Measurements from ENCODE around the gene CAPRIN1.

Gene CAPRIN1, protein sequence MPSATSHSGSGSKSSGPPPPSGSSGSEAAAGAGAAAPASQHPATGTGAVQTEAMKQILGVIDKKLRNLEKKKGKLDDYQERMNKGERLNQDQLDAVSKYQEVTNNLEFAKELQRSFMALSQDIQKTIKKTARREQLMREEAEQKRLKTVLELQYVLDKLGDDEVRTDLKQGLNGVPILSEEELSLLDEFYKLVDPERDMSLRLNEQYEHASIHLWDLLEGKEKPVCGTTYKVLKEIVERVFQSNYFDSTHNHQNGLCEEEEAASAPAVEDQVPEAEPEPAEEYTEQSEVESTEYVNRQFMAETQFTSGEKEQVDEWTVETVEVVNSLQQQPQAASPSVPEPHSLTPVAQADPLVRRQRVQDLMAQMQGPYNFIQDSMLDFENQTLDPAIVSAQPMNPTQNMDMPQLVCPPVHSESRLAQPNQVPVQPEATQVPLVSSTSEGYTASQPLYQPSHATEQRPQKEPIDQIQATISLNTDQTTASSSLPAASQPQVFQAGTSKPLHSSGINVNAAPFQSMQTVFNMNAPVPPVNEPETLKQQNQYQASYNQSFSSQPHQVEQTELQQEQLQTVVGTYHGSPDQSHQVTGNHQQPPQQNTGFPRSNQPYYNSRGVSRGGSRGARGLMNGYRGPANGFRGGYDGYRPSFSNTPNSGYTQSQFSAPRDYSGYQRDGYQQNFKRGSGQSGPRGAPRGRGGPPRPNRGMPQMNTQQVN

DNA sequence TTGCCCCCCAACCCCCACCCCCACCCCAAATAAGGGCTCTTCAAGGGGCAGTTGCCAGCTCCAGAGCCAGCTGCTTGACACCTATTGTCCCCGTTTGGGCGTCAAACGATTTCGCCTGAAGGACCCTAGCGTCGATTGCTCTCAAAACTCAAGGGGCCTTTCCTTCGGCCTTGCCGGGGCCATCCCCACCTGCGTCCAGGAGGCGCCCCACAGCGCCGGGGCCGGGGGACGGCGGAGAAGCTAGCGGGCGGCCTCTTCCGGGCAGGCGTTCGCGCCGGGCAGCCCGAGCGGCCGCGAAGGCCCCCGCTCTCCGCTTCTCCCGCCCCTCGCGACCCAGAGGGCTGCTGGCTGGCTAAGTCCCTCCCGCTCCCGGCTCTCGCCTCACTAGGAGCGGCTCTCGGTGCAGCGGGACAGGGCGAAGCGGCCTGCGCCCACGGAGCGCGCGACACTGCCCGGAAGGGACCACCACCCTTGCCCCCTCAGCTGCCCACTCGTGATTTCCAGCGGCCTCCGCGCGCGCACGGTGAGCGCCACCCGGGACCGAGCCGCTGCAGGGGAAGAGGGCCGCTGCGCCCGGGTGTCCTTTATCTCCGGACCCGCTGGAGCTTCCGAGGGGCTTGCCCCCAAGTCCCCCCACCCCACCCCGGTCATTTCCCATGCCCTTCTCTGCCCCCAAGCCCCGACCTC lies at the start of gene CAPRIN1:
Gene CAPRIN1, plus strand, starts transcription at position 383 of the 687 bp plus-strand sequence. CDS start 690 bp downstream, outside the sequence.
- peak; percentile 75 for DNase-seq (ENCODE audit: low read depth)

- no peak for DNase-seq (ENCODE audit: low read depth)
These were observed 49.1 kb upstream of the CAPRIN1 start for GRCh38 chr11:34002420-34002819.

- DNase-seq (ENCODE audit: low read depth), result no peak
These were observed 47.3 kb upstream of the CAPRIN1 start for GRCh38 chr11:34004236-34004635.

DNA sequence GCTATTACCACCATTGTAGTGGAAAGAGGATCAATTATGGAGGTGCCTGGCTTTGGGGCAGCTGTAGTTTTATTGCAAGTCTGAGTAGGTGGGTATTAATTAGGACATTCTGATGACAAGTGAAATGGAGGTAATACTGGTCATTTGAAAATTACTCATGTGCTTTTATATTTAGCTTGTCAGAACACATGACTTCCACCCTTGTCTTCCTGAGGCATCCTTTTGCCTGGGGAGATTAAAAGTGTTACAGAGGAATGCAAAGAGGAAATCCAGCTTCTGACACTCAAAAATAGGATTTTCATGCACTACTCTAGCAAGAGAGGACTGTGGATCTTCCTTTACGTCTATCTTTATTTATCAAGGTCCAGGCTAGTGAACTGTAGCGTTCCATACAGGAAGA lies 44.7 kb upstream of the CAPRIN1 start:
- no peak for DNase-seq (ENCODE audit: low read depth)

DNA sequence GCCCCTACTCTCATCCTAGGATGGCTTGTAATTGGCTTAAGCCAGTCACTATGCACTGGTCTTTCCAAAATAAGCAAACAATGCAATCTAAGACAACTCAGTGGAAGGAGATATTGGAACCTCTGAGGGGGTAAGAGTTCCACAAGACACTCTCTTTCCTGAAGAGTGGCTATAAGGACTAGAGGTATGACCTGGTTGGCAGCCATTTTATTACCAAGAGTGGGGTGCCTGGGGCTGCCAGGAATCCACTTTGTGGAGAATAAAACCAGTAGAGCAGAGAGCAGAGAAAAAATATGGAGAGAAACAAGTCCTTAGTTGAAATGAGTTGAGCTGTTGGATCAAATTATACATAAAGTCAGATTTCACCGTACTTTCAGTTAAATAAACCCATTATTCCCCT lies 38.8 kb upstream of the CAPRIN1 start:
- no peak for DNase-seq (ENCODE audit: low read depth)

DNA sequence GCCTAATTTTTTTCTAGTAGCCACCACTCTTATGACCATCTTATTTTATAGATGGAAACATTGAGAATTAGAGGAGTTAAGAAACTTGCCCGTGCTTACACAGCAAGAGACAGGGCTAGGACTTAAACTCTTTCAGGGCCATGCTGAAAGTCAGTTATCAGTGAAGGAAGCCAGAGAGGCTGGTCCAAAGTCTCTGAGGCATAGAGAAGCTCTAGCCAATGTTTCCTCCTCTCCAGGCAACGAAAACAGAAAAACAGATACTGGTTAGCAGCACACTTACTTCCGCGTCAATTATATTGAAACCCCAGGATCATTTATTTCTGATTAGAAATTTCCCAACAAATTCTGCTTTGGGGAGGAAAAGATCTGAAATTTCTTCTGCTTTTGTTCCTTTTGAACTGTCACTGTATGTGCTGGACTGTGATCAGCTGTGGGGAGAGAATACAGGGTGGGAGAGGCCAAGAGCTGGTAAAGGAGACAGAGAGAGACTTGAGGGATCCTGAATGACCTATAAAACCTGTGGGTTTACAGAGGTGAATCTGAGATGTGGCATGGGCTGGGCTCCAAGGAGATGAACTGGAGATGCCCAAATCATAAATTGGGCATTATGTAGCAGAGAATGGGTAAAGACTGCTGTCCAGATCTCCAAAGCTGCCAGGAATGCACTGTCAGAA lies 37.5 kb upstream of the CAPRIN1 start:
- no peak for DNase-seq (ENCODE audit: low read depth)

DNA sequence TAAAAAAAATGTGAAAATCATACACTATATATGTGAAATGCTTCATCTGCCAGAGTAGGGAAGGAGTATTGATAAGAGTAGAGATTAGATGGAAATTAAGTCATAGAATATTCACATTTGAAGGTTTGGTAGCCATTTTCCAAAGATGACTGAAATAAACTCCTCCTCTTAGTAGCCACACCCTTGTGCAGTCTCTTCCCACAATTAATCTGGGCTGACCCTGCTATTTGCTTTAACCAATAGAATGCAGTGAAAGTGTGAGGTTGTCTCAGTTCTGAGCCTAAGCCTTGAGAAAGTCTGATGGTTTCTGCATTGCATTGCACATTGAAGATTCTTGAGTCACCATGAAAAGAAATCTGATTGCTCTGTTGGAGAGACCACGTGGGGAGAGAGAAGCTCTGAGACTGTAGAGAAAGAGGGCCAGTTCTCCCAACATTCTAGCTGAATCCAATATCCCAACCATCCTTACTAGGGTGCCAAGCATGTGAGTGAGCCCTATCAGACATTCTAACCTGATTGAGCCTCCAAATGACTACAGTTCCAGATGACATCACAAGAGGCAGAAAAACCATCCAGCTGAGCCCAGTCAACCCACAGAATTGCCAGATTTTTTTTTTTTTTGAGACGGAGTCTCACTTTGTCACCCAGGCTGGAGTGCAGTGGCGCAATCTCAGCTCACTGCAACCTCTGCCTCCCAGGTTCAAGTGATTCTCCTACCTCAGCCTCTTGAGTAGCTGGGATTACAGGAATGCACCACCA lies 29.4 kb upstream of the CAPRIN1 start:
- DNase-seq (ENCODE audit: low read depth), result no peak

- no peak for DNase-seq (ENCODE audit: low read depth)
These were observed 25.1 kb upstream of the CAPRIN1 start for GRCh38 chr11:34026432-34026831.

DNA sequence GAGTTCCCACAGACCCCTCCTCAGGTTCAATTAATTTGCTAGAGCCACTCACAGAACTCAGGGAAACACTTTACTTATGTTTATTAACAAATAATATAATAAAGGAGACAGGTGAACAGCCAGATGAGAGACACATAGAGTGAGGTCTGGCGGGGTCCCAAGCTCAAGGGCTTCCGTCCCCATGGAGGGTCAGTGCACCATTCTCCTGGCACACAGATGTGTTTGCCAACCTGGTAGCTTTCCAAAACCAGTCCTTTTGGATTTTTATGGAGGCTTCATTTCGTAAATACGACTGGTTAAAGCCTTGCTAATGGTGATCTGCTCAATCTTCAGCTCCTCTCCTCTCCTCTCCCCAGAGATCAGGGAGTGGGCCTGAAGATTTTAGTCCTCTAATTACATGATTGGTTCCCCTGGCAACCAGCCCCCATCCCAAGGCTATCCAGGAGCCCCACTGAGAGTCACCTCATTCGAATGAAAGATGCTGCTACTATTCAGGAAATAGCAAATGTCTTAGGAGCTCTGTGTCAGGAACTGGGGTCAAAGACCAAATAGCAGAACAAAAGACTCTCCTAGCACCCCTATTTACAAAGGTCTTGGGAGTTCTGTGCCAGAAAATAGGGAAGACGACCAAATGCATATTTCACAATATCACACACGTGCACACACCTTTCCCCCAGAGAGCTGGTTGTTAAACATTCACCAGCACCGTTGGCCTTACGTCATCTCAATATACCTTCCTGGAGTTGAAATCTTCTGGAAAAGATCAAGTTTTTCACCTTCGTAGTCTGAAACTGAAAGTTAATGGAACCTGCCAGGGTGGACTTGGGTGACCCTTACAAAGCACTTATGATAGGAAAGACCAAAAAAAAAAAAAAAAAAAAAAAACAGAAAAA lies 23.8 kb upstream of the CAPRIN1 start:
- no peak for DNase-seq (ENCODE audit: low read depth)

DNA sequence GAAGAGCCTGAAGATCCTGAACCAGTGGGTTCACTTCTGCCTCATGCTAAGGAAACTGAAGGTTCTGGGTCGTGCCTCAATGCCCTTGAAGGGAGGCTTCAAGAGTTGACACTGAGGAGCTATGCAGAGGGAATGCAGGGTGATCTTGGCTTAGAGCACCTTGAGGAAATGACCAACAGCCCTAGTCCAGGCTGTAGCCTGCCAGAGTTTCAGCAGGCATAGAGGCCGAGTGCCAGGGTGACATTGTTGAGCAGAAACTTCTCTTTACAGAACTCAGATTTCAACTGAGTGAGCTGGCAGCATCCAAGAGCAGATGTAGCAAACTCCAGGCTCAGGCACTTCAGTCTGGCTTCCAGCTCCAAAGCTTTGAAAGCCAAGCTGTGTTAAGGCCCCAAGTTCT lies 23.1 kb upstream of the CAPRIN1 start:
- DNase-seq (ENCODE audit: low read depth), result no peak

- DNase-seq (ENCODE audit: low read depth), result no peak
These were observed 22.4 kb upstream of the CAPRIN1 start for GRCh38 chr11:34029176-34029575.

GRCh38 chr11:34030382-34030781 lies 21.1 kb upstream of the CAPRIN1 start:
- no peak for DNase-seq (ENCODE audit: low read depth)

DNA sequence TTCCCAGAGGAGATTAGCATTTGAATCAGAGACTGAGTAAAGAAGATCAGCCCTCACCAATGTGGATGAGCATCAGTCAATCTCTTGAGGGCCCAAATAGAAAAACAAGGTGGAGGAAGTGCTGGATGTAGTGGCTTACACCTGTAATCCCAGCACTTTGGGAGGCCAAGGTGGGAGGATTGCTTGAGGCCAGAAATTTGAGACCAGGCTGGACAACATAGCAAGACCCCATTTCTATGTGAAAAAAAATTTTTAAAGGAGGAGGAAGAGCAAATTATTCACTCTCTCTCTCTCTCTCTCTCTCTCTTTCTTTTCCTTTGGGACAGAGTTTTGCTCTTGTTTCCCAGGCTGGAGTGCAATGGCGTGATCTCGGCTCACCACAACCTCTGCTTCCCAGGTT lies 18.1 kb upstream of the CAPRIN1 start:
- DNase-seq (ENCODE audit: low read depth), result no peak

- DNase-seq (ENCODE audit: low read depth), result no peak
These were observed 17.5 kb upstream of the CAPRIN1 start for GRCh38 chr11:34034053-34034452.

- no peak for DNase-seq (ENCODE audit: low read depth)
These were observed 15.1 kb upstream of the CAPRIN1 start for GRCh38 chr11:34036456-34036855.

- no peak for DNase-seq (ENCODE audit: low read depth)
These were observed 14.5 kb upstream of the CAPRIN1 start for GRCh38 chr11:34037016-34037415.

- no peak for DNase-seq (ENCODE audit: low read depth)
These were observed 11.0 kb upstream of the CAPRIN1 start for GRCh38 chr11:34040571-34040970.

DNA sequence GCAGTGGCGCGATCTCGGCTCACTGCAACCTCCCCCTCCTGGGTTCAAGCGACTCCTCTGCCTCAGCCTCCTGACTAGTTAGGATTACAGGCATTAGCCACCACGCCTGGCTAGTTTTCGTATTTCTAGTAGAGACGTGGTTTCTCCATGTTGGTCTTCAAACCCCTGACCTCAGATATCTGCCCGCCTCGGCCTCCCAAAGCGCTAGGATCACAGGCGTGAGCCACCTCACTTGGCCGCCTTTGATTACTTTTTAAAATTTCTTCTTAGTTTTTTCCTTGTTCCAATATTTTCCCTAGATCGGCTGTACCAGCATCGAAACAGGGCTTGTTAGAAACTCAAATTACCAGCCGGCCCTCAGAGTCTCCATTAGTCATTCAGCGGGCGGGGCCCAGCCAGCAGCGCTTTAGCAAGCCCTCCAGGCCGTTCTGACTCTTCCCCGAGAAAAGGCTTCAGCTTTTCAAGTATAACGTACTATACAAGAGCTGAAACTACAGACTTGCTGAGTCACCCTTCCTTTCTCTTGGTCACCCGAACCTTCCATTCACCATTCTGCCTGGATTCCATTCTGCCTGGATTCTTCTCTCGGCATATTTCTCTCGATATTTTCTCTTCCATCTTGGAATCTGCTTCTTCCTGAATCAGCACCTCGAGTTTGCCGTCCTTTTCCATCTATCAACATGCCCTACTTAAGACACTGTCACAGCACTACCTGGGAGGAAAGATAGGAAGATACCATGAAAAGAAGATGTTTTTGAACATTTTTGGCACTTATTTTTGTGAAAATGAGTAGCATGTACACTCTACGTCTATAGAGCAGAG lies 6.7 kb upstream of the CAPRIN1 start:
- DNase-seq (ENCODE audit: low read depth), result no peak

DNA sequence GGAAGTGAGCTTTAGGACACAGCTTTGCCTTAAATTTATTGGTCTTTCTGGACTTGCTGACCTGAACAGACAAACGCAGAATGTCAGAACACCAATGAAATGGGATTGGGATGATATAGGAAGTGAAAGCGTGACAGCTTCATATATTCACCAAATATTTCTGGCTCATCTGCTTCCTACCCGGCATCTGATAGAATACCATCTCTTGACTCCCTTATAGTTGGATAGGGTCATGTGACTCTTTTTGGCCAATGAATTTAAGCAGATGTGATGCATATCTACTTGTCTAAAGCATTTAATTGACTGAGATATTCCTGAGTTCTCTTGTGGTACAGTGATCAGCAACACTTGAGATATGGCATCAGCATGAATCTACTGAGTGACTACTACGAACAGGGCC lies 2.5 kb upstream of the CAPRIN1 start:
- DNase-seq (ENCODE audit: low read depth), result no peak

All from T-helper 22 cell (primary cell).